Fibroblast of gingiva (primary cell): ENCODE data around the gene PSTK.

Source experiments
- DNase-seq: peaks from one replicate; pipeline ENCODE4 v3.0.0-alpha.2; 2011; ENCODE audit warnings: low read depth

The PSTK gene, protein sequence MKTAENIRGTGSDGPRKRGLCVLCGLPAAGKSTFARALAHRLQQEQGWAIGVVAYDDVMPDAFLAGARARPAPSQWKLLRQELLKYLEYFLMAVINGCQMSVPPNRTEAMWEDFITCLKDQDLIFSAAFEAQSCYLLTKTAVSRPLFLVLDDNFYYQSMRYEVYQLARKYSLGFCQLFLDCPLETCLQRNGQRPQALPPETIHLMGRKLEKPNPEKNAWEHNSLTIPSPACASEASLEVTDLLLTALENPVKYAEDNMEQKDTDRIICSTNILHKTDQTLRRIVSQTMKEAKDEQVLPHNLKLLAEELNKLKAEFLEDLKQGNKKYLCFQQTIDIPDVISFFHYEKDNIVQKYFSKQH

DNA sequence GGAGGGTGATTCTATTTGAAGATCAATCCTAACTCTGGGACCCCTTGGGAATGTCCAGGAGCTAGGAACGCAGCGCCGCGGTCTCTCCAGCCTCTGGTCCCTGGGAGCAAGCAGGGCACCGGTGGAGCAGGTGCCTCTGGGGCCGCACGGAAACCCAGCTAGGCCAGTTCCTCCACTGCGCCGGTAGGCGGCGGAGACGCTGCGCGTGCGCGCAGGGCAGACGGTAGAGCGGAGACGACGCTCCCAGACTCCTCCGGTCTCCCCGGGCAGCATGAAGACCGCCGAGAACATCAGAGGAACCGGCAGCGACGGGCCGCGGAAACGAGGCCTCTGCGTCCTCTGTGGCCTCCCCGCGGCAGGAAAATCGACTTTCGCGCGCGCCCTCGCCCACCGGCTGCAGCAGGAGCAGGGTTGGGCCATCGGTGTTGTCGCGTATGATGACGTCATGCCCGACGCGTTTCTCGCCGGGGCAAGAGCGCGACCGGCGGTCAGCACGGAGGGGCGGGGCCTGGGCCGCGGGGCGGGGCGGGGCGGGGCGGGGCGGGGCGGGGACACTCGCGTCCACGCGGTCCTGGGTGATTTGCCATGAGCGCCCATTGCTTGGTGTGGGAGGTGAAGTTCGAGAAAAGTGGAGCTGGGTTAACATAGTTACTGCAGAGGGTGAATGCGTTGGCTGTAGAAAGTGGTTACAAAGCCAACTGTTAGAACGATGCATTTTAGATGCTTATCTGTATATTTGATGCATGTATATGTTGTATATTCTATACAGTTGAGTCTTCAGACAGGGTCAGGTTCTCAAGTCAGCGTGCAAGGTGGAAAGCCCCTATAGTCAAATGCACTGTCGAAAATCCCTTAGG, at the start of gene PSTK:
Gene PSTK, plus strand, starts transcription at position 193 of the 857 bp plus-strand sequence. Its CDS starts 79 bp downstream, at position 272.
- peak; percentile 90 for DNase-seq

DNA sequence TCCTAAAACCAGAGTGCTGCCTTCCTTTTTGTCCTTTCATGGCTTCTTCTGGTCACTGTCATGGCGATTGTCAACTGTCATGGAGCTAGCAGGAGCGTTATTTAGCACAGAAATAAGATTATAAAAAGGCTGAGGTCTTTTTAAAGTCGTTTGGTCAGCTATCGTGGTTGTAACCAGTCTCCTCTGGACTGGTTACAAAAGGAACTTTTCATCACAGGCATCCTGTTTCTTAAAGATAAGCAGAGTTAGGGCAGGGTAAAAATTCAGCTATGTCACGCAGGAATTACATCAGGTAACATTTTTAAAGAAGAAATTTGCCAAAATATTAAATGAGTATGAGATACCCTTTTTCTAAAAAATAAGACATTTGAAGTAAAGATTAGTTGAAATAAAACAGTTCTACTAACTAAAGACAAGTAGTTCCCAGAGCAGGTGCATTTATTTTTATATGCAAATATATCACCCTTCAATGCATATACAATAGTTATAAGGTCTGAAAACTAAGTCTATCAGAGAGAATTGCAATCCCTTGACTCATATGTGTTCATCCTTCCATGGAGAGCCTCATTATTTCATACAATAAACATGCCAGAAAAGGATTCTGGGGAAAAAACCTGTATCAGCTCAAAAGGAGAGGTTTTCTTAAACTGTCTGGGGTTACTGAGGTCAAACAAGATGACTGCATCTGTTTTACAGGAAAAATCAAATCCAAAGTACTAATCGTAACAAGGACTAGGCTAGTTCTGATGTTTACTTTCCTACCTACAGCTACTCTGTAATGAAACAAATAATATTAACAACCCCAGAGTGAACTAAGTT, 48.9 kb upstream of the PSTK start:
- DNase-seq = no peak

DNA sequence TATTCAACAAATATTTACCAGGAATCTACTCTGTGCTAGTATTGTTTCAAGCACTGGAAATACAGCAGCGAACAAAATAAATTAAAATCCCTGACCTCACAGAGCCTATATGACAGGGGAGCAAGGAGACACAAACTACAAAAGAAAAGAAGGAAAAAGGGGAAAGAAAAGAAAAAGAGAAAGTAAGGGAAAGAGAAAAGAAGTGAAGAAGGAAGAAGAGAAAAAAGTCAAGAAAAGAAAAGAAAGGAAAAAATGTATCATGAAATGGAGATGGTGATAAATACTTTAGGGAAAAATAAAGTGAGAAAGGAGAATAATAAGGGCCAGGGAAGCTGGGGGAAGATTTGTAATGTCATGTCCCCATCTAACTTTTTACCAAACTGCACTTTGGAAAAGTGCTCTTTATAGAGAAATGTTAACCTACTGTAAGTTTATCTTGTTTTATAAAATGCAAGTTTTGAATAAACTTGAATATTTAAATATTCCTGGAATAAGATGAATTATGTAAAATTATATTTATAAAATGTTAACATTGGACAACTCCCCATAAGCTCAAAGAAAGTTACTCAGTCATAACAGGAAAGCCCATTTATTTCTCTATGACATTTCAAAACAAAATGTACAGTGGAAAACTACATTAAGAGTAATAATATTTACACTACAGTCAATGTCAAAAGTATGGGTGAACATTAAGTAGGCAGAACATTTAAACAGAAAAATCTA, 40.9 kb upstream of the PSTK start:
- DNase-seq = no peak

DNA sequence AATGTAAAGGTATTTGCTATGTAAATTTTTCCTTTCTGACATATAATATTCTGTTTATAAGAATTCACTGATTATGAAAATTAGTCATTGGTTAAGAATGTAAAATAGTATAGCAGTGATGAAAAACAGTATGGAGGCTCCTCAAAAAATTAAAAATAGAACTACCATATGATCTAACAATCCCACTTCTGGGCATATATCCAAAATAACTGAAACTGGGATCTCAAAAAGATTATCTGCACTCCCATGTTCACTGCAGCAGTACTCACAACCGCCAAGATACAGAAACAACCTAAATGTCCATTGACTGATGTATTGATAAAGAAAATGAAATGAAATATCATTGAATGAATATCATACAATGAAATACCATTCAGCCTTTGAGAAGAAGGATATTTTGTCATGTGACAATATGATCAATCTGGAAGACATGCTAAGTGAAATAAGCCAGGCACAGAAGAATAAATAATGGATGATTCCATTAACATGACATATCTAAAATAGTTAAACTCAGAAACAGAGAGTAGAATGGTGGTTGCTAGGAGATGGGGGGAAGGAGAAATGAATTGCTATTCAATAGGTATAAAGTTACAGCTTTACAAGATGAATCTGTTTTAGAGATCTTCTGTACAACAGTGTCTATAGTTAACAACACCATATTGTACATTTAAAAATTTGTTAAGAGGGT, 40.2 kb upstream of the PSTK start:
- DNase-seq = peak; percentile 55

DNA sequence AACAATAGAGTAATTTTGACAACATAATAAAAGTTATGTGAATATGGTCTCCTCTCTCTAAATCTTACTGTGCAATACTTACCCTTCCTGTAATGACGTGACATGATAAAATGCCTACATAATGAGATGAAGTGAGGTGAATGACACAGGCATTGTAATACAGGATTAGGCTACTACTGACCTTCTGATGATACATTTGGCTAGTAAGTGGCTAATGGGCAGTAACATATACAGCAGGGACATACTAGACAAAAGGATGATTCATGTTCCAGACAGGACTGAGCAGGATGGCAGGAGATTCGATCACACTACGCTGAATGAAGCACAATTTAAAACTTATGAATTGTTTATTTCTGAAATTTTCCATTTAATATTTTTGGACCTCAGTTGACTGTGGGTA, 30.9 kb upstream of the PSTK start:
- no peak for DNase-seq

DNA sequence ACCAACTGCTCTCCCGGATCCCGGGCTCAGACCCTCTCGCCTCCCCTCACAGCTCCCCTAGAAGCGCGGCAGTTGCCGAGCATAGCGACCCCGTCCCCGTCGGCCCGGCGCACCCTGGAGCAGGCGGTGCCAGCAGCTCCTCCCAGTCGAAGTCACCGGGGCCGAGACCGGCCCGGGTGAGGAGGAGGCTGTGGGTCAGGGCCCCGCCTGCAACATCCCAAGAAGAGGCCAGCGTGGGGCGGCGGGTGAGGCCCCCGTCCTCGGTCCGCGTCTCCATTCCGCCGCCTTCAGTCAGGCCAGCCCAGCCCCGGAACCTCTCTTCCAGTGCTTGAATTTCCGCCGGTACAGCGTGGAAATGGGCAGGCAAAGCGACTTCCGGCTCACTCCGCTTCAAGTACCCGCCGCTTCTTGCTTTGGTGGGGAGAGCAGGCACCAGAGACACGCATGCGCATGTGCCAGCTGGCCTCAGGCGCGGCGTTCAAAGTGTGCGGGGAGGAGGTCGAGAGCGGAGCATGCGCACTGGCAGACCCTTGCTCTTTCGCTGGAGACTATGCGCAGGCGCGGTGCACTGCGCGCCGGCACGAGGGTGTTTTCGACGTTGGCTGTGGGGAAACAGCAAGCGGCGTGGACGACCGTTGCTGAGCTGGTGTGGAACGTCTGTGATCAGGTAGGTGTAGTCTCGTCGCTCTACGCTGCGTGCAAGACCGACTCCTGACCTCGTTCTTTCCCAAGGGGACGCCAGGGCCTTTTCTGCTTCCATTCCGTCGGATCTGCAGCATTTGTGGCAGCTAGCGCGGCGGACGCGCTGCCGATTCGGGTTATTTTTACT, 26.1 kb upstream of the PSTK start, which contains the start of gene C10orf88:
Gene C10orf88, minus strand, starts transcription at position 326 of the 829 bp plus-strand sequence. Its CDS starts 49 bp downstream, at position 277.
- peak; percentile 99 for DNase-seq

DNA sequence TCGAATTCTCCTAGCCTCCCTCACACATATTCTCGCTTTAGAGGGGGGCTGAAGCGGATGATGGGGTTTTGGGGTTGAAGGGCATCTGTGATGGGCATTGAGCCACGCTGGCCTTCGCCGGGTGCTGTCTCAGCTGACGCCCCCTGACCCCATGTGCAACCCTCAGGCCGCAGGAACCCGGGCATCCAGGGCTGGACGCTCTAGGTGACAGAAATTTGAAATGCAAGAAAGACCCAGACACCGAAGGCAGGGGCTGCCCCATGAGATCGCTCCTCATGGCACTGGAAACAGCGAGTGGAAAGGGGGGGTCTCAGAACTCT, 25.5 kb upstream of the PSTK start:
- no peak for DNase-seq

DNA sequence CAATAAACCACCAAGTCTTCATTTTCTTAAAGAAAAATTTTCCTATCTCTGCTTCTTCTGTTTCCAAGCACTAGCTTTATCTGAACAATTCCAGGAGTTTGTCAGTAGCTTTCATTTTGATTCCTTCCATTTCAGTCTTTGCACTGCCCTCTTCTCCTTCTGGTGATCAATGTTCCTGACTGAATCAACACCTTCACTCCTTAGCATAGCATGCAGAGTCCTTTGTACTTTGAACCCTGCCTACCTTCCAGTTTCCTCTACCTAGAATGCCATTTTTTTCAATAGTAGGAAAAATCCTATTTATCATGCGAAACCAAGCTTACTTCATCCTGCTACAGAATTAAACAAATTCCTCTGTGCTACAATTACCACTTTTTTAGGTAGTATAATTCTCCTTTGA, 24.3 kb upstream of the PSTK start:
- no peak for DNase-seq

DNA sequence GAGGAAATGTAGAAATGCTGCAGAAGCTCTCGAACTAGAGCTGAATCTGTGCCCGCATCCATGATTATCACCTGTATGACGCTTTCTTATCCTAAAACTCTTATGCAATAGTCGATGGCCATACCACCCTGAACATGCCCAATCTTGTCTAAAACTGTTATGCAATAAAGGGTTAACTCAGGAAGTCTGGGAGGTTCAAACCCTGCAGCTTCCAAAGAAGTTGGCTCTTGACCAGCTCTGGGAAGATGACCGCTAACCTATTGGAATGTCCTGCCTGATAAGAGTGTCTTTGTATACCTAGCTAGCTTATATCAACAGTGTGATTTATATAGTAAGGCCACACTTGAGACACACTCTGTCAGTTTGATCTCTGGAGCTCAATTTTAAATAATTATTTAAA, 22.7 kb upstream of the PSTK start:
- no peak for DNase-seq

DNA sequence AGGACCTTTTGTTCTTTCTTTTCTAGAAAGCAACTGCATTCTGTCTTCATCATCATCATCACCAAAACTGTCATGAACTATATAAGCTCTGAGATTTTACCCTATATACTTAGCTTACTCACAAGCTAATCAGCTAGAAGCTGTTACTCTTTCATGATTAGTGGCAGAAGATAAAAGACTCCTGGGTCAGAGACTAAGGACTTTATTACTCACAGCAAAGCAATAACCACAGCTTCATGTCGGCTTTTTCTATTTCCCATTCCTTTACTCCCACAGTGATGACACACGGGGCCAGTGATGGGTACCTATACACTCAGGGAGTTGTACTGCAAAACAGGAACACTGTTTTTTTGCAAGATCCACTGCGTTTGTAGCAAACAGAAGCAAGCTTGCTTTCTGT, 17.8 kb upstream of the PSTK start:
- DNase-seq = no peak

DNA sequence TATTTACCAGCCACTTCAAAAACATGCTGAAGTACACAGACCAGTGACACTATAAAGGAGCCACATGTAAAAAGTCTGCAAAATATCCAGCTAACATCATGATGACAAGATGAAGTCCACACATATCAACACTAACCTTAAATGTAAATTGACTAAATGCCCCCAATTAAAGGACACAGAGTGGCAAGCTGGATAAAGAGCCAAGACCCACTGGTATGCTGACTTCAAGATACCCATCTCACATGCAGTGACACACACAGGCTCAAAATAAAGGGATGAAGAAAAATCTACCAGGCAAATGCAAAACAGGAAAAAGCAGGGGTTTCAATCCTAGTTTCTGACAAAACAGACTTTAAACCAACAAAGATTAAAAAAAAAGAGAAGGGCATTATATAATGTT, 13.3 kb upstream of the PSTK start:
- DNase-seq = no peak

DNA sequence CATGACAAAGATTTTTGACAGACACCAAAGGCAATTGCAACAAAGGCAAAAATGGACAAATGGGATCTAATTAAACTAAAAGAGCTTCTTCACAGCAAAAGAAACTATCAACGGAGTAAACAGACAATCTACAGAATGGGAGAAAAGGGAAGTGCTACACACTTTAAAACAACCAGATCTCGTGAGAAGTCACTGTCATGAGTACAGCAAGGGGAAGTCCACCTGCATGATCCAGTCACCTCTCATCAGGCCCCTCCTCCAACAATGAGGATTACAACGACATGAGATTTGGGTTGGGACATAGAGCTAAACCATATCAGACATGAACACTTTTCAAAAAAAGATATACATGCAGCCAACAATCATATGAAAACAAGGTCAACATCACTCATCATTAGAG, 11.5 kb upstream of the PSTK start:
- no peak for DNase-seq

DNA sequence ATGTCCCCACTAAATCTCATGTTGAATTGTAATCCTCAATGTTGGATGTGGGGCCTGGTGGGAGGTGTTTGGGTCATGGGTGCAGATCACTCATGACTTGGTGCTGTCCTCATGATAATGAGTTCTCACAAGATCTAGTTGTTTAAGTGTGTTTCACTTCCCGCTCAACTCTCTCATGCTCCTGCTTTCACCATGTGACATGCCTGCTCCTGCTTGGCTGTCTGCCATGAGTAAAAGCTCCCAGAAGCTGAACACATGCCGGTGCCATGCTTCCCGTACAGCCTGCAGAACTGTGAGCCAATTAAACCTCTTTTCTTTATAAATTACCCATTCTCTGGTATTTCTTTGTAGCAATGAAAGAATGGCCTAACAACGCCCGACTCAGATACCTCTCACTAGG, 6.2 kb upstream of the PSTK start:
- DNase-seq = no peak

DNA sequence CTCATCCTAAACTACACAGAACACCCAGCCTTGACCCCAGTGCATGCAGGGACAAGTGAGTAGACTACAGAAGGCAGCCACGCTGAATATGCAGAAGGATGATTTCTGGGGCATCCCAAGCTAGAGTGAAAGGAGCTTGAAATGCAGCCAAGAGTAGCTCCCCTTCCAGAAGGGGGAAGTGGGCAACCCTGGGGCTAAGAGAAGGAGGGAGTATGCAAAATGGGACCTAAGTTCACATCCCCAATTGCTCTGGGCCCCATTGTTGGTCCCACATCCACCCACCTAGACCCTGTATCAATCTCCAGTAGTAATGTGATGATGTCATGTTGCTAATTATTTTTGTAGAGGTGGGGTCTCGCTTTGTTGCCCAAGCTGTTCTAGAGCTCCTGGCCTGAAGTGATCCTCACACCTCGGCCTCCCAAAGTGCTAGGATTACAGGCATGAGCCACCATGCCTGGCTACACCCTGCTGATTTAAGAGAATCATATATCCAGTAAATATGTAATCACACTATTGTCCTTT, 5.6 kb upstream of the PSTK start:
- no peak for DNase-seq

DNA sequence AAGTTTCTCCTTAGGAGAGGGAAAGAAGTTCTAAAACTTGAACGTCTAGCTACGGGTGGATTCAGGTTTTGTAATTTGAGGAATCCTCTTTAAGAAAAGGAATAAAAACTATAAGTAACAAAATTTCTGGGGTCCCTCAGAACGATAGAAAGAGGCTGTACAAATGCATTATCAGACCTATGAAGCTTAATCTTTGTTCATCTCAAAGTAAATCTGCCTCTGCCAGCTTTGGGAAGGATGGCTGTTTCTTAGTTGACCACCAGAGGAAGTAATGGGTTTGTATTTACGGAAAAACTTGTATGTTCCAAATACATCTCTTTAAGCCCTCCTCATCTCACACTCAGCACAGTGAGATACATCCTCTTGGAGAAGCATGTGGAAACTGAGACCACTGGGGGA, 864 bp downstream of the PSTK start:
- peak; percentile 56 for DNase-seq

DNA sequence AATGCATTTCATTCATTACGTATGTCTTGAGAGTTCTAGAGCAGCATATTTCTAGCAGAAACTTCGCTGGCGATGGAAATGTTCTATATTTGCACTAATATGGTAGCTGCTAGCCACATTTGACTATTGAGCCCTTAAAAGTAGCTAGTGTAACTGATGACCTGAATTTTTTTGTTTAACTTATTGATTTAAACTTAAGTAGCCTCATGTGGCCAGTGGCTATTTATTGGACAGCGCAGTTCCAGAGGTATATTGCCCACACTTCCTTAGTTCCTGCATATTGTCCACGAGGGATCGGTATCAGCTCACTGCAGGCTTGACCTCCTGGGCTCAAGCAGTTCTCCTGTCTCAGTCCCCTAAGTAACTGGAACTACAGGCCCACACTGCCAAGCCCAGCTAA, 3.7 kb downstream of the PSTK start:
- no peak for DNase-seq

DNA sequence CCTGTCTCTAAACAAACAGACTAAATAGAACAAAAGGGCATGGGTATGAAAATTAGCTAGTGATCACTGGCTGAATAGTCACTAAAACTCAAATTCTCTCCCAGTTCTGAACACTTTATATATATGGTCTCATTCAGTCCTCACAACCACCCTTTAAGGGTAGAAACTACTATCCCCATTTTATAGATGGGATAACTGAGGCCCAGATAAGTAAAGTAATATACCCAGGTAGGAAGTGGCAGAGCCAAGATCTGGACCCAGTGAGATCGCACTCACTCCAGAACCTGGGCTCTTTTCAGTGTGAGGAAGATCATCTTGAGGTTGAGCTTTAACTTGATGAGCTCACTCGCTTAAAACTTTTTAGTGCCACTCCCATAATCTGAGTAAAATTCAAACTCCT, 4.5 kb downstream of the PSTK start:
- DNase-seq = no peak

DNA sequence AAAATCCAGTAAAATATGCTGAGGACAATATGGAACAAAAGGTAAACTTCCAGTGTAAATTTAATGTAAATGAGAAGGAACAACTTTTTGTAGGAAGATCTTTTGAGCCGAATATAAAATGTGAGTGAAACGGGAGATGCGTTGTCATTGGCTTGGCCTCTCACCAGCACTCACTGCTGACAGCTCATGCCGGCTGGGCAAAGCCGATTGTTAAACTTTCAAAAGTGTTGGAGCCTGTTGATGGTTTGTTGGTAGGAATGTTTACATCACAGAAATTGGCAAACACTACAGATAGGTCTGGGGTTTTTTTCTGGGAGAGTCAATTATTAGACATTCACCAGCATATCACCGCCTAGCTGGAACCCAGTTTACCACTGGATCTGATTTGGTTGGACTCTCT, 6.1 kb downstream of the PSTK start:
- peak; percentile 20 for DNase-seq

DNA sequence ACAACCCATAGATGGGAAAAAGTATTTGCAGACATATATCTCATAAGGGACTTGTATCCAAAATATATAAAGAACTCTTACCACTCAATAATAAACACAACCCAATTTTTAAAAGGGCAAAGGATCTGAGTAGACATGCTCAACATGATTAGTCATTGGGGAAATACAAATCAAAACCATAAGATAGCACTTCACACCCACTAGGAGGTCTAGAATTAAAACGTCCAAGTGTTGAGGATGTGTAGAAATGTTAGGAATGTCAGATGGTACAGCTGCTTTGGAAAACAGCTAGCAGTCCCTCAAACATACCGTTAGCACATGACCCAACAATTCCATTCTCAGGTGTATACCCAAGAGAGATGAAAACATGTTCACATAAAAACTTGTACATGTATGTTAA, 8.3 kb downstream of the PSTK start:
- no peak for DNase-seq

DNA sequence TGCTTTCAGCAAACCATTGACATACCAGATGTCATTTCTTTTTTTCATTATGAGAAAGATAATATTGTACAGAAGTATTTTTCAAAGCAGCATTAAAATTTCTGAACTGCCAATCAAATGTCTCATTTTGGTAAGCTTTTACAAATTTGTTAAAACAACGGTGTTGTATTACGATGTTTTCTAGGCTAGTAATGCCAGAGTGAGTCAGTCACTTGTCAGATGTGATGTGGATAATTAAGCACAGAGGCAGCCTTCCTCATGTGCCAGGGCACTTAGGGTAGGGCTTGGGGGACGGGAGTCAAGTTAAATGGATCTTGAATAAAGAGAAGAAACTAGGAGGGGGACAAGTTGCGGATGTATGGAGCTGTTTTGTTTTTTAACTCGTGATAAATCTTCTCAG, 10.1 kb downstream of the PSTK start:
- peak; percentile 8 for DNase-seq
